ENCODE data around the gene VSTM4.
A peak's percentile ranks its signal among the peaks of the same experiment; 100 is the strongest.

Gene VSTM4

DNA sequence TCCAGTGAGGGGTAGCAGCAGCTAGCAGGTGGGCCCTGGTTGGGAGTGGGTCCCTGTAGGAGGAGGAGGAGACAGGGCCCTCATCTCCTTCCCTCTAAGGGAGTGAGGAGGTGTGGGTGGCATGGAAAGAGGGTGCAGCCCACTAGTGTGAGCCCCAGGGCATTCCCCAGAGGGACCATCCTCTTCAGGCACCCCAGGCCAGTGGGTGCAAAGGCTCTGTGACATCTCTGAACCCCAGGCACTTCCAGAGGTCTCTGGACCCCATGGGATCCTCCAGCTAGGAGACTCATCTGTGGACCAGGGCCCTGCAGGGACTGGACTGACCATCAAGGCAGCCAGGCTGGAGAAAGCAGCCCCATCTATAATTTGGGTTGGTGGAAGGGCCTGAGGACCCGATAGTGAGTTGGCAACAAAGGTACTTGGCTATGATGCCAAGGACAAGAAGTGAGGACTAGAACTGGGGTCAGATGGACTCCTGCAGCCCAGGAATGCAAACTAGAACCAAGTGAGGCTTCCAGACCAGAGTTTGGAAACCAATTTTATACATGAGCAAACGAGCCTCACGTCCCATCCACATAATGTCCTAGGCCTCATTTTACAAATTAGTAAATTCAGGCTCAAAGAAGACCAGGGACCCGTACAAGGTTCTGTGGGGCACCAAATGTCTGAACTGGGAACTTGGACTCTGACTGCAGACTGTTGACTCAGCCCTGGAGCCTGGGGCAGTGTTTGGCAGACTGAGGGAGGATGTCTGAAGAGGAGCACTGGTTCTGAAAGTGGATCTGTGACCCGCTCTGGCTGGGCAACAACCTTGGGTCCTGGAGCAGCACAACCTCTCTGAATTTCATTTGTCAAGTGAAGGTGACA is 1.4 kb upstream of the VSTM4 start:
- no peak for DNase-seq (ENCODE audit: low spot score)

- DNase-seq (ENCODE audit: low spot score): no peak
These were observed 630 bp upstream of the VSTM4 start for GRCh38 chr10:49115796-49116508.

DNA sequence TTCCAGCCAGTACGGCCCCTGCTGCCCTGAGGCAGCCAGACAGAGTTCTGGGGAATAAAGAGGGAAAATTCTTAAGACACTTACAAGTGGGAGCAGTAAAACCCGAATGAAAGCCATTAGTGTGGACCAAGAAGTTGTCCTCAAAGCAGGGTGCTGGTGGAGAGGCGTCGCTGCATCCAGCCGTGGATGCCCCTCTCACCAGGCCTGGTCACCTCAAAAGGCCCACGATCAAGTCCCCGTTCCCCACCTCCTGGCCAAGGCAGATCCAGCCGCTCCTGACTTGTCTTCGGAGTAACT is 656 bp downstream of the VSTM4 start:
- DNase-seq (ENCODE audit: low spot score): no peak

DNA sequence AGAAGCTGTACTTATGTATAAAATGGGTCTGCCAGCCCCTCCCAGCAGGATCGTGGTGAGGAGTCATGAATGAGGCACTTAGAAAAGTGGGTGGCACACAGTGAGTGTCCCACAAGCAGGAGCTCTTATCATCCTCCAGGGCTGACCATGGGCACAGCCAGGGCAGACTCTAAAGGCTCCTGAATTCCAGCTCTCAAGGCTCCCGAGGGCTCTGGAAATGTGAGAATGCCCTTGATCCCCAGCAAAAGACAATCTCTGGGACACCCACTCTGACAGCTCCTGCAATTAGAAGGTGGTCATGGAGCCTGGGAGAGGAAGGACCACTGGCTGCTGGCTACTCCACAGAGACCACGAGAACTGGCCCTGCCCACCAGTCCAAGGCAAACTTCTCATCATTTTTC is 1.6 kb downstream of the VSTM4 start:
- peak; percentile 48 for DNase-seq (ENCODE audit: low spot score)

GRCh38 chr10:49112851-49113250 is 2.5 kb downstream of the VSTM4 start:
- no peak for DNase-seq (ENCODE audit: low spot score)

- DNase-seq (ENCODE audit: low spot score): no peak
These were observed 3.2 kb downstream of the VSTM4 start for GRCh38 chr10:49112098-49112497.

DNA sequence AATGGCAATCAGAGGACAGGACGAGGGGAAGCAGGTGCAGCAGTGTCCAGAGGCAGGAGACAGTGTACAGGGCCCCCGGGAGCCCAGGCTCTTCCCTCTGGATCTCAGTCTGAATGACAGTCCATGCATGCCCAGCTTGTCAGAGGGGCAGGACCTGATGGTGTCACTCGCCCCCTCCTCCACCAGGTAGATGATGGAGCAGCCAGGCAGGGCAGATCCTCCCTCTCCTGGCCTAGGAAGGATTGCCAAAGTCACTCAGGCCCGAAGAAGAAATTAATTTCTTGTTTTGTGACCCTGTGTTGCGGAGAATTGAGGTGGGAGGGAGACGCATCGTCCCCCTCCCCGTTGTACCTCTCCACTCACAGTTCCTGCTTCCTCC is 4.0 kb downstream of the VSTM4 start:
- DNase-seq (ENCODE audit: low spot score): no peak

- DNase-seq (ENCODE audit: low spot score): no peak
These were observed 4.5 kb downstream of the VSTM4 start for GRCh38 chr10:49110684-49111319.

DNA sequence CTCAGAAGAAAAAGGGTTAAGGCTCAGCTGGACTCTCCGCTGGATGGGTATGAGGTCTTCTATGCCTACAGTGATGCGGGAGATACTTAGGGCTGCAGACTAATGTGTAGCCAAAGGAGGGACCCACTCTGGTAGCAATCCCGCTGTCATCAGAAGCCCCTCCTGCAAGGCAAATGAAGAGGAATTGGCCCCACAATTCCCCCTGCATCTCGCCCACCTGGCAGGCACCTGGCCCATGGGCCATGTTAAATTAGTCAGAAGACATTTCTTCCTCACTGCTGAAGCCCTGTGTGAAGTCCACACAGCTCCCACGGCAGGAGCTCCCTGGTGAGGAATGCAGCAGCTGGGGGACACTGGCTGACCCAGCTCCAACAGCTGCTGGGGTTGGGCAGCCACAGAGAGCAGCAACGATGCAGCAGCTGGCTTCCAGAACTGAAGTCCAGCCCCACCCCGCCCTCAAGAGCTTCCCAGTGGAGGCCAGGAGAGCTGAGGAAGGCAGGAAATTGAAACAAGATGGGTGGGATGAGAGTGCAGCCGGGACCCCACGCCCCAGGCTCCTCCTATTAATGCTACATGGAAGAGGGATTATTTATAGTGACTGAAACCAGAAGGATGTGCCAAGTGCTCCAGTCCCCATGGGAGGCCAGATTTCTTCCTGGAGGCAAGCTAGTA is 5.5 kb downstream of the VSTM4 start:
- peak; percentile 89 for DNase-seq (ENCODE audit: low spot score)

DNA sequence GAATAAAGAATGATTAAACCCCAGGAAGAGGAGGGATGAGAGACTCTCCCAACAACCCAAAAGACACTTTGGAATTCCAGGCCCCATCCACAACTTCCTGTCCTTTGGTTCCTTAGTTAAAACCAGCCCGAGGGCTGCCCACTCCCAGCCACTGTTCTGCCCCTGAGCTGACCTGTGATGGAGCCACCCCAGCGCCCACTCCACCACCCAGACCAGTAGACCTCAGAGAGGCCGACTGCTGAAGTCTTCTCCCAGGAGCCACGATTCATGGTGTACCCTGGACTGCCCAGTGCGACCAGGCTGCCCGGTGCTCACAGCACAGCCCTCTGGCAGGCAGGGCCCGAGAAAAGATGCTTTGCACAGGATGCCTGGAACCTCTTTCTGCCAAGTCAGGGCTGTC is 6.7 kb downstream of the VSTM4 start:
- DNase-seq (ENCODE audit: low spot score): no peak

DNA sequence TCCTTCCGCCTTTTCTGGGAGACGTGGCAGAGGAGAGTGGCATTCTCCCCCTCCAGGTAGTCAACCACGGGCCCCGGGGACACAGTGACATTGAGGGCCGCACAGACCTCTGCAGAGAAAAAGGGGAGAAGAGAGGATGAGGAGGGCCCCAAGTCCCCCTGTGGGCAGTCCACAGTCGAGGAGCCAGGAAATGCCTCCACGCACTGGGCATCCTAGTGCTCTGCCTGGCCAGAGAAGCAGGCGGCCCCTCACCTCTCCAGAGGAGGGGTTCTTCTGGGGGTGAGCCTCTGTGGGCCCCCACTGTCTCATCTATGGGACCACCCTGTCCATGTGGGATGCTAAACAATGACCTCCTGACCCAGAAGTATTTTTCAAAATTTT is 7.4 kb downstream of the VSTM4 start:
- no peak for DNase-seq (ENCODE audit: low spot score)

DNA sequence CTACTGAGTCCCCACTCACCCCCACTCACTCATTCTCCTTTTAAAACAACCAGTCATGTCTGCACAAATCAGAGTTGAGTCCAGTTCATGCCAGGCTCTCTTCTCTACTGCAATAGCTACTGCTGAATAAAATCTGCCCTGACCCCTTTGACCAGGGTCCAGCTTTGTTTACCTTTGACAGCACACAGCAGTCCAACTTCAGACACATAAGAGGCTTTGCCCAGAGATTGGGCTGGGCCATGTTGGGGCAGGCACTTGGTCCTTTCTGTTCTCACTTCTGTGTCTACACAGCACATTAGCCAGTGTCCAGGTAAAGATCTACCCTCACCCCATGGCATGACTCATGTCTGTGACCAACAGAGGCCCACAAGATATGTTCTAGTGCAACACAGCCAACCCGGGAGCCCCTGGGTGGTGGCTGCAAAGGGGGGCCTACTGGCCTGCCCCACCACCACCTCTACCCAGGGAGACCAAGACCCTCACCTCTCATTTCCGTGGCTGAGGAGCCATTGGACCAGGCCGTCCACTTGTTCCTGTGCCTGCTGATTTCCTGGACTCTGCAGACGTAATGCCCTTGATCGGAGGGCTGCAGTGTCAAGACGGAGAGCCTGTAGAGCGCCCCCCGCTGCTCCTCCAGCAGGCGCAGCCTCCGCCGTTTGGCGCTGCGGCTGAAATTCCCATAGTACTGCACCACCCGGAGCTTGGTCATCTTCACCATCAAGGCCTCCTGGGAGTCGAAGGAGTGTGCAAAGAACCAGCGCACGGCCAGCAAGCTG is 8.0 kb downstream of the VSTM4 start:
- DNase-seq (ENCODE audit: low spot score): no peak

DNA sequence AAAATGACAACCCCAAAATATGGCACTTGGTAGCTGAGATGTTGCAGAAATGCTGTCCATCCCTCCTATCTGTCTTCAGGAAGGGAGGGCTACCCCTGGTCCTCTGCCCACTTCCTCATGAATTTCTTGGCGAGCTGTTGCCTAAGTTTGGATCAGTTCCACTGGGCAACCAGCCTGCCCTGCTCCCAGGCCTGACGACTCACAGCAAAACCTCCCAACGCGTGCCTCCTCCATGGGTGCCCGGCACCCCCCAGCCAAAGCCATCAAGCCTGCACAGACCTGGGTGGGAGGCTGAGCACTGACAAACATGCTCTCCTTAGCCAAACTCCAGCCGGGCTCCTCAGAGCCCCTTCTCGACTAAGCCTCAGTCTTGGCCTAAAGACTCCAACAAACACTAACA is 8.9 kb downstream of the VSTM4 start:
- peak; percentile 48 for DNase-seq (ENCODE audit: low spot score)

DNA sequence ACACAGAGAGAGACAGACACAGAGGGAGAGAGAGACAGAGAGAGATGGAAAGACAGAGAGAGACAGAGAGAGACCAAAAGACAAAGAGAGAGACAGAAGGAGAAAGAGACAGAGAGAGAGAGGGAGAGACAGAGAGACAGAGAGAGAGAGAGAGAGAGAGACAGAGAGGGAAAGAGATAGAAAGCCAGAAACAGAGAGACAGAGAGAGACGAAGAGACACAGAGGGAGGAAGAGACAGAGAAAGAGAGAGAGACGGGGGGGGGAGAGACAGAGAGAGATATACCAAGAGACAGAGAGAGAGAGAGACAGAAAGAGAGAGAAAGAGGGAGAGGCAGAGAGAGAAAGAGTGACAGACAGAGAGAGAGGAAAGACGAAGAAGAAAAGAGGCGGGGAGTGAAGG is 10.2 kb downstream of the VSTM4 start:
- DNase-seq (ENCODE audit: low spot score): no peak

- DNase-seq (ENCODE audit: low spot score): no peak
These were observed 11.0 kb downstream of the VSTM4 start for GRCh38 chr10:49104323-49104722.

DNA sequence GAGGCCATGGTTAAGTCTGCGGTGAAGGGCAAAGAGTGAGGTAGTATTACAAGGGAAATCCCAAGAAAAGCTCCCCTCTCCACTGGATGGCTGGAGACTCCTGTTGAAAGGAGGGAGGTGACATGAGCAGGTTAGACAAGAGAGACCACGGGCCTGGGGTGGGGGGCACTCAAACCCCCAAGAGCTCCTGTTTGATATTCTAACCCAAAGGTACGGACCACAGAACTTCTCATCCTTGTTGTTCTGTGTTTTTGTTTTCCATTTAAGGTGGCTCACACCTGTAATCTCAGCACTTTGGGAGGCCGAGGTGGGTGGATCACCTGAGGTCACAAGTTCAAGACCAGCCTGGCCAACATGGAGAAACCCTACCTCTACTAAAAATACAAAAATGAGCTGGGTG is 11.6 kb downstream of the VSTM4 start:
- DNase-seq (ENCODE audit: low spot score): no peak

GRCh38 chr10:49099046-49099445 is 16.3 kb downstream of the VSTM4 start:
- DNase-seq (ENCODE audit: low spot score): no peak

- DNase-seq (ENCODE audit: low spot score): no peak
These were observed 18.4 kb downstream of the VSTM4 start for GRCh38 chr10:49096890-49097445.

GRCh38 chr10:49094646-49095045 is 20.7 kb downstream of the VSTM4 start:
- no peak for DNase-seq (ENCODE audit: low spot score)

DNA sequence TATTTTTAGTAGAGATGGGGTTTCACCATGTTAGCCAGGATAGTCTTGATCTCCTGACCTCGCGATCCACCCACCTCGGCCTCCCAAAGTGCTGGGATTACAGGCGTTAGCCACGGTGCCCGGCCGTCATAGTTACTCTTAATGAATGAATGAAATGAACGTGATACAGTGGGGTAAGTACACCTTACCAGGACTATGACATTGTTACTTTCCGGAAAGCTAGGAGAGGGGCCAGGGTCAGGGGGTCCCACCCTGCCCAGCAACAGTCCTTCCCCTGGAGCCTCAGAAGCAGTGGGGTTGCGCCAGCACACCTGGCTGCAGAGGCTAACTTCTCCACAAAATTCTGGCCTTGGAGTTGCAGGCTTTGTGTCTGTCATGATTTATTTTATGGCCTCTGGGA is 21.4 kb downstream of the VSTM4 start:
- no peak for DNase-seq (ENCODE audit: low spot score)

- DNase-seq (ENCODE audit: low spot score): no peak
These were observed 22.8 kb downstream of the VSTM4 start for GRCh38 chr10:49092477-49092876.
